MG63 (cell line): ENCODE data around the gene CCDC47. TPM values are rescaled to one million over a fixed set of nuclear protein-coding genes. Genes with fewer than 3 reads are reported as not detected.

Experiments
- DNase-seq: peaks from one replicate; pipeline ENCODE4 v3.0.0-alpha.2; 2020
- H3K27me3 ChIP-seq: fragments of 250-450 bp; sonication (Bioruptor Pico); 2 replicates; pipeline ENCODE4 v1.5.1; 2020; ENCODE audit warnings: mild to moderate bottlenecking, moderate library complexity
- H3K36me3 ChIP-seq: fragments of 250-450 bp; sonication (Bioruptor Pico); 2 replicates; pipeline ENCODE4 v1.5.1; 2020; ENCODE audit warnings: mild to moderate bottlenecking, moderate library complexity
- H3K4me3 ChIP-seq: fragments of 250-450 bp; sonication (Bioruptor Pico); 2 replicates; pipeline ENCODE4 v1.5.1; 2020; ENCODE audit warnings: mild to moderate bottlenecking, moderate library complexity
- H3K9me3 ChIP-seq: fragments of 250-450 bp; sonication (Bioruptor Pico); 2 replicates; pipeline ENCODE4 v1.5.1; 2020; ENCODE audit warnings: mild to moderate bottlenecking, moderate library complexity
- total RNA-seq: library from RNA; depleted of rRNA; stranded (reverse); fragments of >200 nt; shearing (Covaris generic); gene quantifications from 2 replicates; pipeline ENCODE4 v1.2.3, GENCODE V29; 2014; ENCODE audit warnings: low replicate concordance

Gene CCDC47
- total RNA-seq, 1 experiment from 2014 or later = 49.1 TPM

DNA sequence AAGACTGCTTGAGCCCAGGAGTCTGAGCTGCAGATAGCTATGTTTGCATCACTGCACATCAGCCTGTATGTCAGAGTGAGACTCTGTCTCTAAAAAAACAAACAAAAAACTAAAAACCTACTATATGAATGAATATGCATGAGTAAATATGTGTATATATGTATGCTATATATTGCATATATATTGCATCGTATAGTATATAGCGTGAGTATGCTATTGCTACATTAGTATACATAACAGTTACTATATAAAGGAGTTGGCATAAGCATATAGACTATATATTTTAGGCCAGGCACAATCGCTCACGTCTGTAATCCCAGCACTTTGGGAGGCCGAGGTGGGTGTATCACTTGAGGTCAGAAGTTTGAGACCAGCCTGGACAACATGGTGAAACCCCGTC lies 16.7 kb upstream of the CCDC47 start:
- H3K4me3 ChIP-seq = no peak overlapping the region
- no peaks in the 10 kb centered on the region for H3K9me3 ChIP-seq
- no peaks in the 10 kb centered on the region for H3K27me3 ChIP-seq
- H3K36me3 ChIP-seq = peaks cover 89% of the 10 kb centered on the region
- DNase-seq = no peak

GRCh38 chr17:63786971-63787711 lies 13.7 kb upstream of the CCDC47 start:
- Histone ChIP-seq H3K27me3 (no peaks in the 10 kb centered on the region), H3K4me3 (no peak overlapping the region), H3K9me3 (no peaks in the 10 kb centered on the region), H3K36me3 (peaks cover 93% of the 10 kb centered on the region)
- DNase-seq = no peak

DNA sequence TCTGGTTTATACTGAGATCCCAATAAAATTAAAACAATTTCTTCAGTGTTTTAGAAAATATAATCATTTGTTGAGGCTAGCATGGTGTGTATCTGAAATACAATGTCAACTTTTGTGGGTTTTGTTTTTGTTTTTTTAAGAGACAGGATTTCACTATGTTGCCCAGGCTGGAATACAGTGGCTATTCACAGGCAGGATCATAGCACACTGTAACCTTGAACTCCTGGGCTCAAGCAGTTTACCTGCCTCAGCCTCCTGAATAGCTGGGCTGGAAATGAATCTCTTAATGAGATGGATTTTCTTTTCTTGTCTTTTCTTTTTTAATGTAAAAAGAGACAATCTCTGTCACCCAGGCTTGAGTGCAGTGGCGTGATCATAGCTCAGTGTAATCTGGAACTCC lies 12.7 kb upstream of the CCDC47 start:
- Histone ChIP-seq H3K4me3 (no peak overlapping the region), H3K36me3 (peaks cover 93% of the 10 kb centered on the region), H3K9me3 (no peaks in the 10 kb centered on the region), H3K27me3 (no peaks in the 10 kb centered on the region)
- no peak for DNase-seq

DNA sequence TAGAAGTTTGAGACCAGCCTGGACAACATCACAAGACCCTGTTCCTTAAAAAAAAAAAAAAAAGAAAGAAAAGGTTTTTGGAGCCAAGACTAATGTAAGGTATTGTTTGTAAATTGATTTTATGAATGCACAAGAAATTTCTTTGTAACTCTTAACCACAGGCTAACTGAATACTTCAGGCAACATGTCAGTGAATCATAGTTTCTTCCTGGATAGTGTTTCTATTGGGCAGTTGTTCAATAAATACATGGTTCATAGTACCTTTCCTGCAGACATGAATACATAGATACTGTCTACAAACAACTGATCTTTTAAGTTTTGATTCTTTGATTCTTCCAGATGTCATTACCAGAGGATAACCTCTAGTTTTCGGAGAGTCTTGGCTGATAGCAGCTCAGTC lies 12.2 kb upstream of the CCDC47 start:
- H3K9me3 ChIP-seq = no peaks in the 10 kb centered on the region
- H3K27me3 ChIP-seq = no peaks in the 10 kb centered on the region
- peaks cover 93% of the 10 kb centered on the region for H3K36me3 ChIP-seq
- DNase-seq = no peak
- H3K4me3 ChIP-seq = no peak overlapping the region

DNA sequence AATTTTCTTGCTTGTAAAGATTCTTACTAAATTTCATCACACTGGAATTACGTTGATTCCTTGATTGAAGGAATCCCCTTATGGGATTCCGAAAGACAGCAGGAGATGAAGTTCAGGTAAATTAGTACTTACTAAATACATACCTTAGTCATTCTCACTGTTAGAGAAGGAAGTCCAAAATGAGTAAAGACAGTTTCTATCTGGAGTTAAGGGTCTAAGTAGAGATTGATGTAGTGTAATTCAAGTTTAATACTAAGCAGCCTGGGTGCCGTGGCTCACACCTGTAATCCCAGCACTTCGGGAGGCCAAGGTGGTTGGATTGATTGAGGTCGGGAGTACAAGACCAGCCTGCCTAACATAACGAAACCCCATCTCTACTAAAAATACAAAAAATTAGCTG lies 10.1 kb upstream of the CCDC47 start:
- peaks cover 94% of the 10 kb centered on the region for H3K36me3 ChIP-seq

DNA sequence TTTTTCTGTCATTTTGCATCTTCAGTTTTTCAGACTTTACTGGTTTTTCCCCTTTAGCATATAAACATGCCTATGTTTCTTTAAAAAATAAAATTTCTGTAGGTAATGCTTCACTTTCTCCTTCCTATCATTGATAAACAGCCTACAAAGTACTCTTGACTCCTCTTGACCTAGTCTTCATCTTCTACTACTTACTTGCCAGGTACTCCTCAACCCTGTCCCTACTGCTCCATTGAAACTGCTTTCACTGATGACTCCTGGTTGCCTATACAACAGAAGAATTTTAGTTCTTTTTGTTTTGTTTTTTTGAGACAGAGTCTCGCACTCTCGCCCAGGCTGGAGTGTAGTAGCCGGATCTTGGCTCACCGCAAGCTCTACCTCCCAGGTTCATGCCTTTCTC lies 7.5 kb upstream of the CCDC47 start:
- H3K27me3 ChIP-seq = no peaks in the 10 kb centered on the region
- no peak for DNase-seq
- H3K4me3 ChIP-seq = no peak overlapping the region
- H3K36me3 ChIP-seq = peaks cover 97% of the 10 kb centered on the region
- no peaks in the 10 kb centered on the region for H3K9me3 ChIP-seq

More for the DNA sequence above, 10.1 kb upstream of the CCDC47 start:
- no peaks in the 10 kb centered on the region for H3K27me3 ChIP-seq
- H3K9me3 ChIP-seq = no peaks in the 10 kb centered on the region
- DNase-seq = no peak
- no peak overlapping the region for H3K4me3 ChIP-seq

GRCh38 chr17:63780507-63780906 lies 7.1 kb upstream of the CCDC47 start:
- no peaks in the 10 kb centered on the region for H3K27me3 ChIP-seq
- H3K4me3 ChIP-seq = no peak overlapping the region
- no peak for DNase-seq
- H3K9me3 ChIP-seq = no peaks in the 10 kb centered on the region
- peaks cover 98% of the 10 kb centered on the region for H3K36me3 ChIP-seq

- DNase-seq = no peak
Observed at GRCh38 chr17:63775420-63775819, 2.0 kb upstream of the CCDC47 start.

DNA sequence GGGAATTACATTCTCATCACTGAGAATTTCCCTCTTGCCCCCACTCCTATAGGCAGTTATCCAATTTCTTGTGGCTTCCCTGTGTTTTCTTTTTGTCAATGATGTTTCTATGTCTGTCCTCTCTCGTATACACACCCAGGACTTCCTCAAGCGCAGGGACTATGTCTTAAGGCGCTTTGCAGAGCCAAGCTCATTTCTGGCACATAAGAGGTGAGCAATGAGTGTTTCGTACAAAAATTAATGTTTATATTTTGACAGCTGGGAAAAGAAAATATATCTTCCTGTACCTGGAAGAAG lies 1.5 kb upstream of the CCDC47 start:
- Histone ChIP-seq H3K27me3 (no peaks in the 10 kb centered on the region), H3K4me3 (peak overlapping the region; percentile 89), H3K36me3 (peaks cover 74% of the 10 kb centered on the region), H3K9me3 (no peaks in the 10 kb centered on the region)
- DNase-seq = no peak

More at GRCh38 chr17:63775420-63775819, 2.0 kb upstream of the CCDC47 start:
- peak overlapping the region; percentile 89 for H3K4me3 ChIP-seq
- H3K27me3 ChIP-seq = no peaks in the 10 kb centered on the region
- peaks cover 75% of the 10 kb centered on the region for H3K36me3 ChIP-seq
- no peaks in the 10 kb centered on the region for H3K9me3 ChIP-seq

GRCh38 chr17:63774141-63774968 lies 958 bp upstream of the CCDC47 start, which contains the start of gene DDX42:
DDX42 (plus strand) TSS chr17:63774170; CDS start chr17:63787050, 12,880 bp downstream.
- peaks cover 68% of the 10 kb centered on the region for H3K36me3 ChIP-seq
- peak; percentile 71 for DNase-seq

DNA sequence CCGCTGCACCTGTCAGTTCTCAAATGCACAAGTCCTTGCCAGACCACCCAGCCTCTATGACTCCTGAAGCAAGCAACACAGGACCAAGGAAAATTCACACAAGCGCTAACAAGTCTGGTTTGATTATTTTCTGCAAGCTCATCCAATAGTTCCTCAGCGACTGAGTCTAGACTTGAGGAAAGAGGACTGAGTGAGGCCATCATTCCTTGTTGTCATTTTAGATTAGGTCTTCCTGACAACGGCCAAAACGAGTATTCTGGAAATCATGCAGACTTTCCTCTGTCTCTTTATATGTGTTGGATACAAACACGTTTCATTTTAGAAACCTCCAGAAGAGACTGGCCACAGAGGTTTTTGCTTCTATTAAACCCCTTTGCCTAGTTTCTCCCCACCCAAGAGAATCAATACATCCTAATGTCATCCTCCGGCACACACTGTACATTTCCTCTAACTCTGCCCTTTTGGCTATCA lies 561 bp downstream of the CCDC47 start:
- Histone ChIP-seq H3K36me3 (peaks cover 66% of the 10 kb centered on the region), H3K9me3 (no peaks in the 10 kb centered on the region), H3K27me3 (no peaks in the 10 kb centered on the region), H3K4me3 (peak overlapping the region; percentile 89)
- DNase-seq = no peak

More at GRCh38 chr17:63774141-63774968, 958 bp upstream of the CCDC47 start, which contains the start of gene DDX42:
- Histone ChIP-seq H3K9me3 (no peaks in the 10 kb centered on the region), H3K4me3 (peak within 1 kb of the TSS; percentile 89), H3K27me3 (no peaks in the 10 kb centered on the region)

GRCh38 chr17:63768433-63768832 lies 5.0 kb downstream of the CCDC47 start:
- no peak for DNase-seq
- Histone ChIP-seq H3K9me3 (no peaks in the 10 kb centered on the region), H3K36me3 (peaks cover 77% of the 10 kb centered on the region)

DNA sequence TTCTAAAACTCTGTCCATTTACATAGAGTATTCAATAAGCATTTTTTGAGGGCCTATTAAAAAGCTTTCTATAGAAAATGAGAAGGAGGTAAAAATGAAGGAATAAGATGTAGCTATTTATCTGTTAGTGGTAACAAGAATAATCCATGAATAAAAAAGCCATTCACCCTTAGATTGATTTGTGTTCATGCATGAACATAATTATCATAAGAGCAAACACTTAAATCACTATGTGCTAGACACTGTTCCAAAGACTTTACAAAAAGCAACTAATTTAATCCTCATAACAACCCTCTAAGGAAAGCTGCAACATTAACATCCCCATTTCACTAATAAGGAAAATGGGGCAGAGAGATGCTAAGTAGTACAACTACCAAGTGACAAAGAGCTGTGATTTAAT lies 6.6 kb downstream of the CCDC47 start:
- DNase-seq = no peak
- H3K9me3 ChIP-seq = no peaks in the 10 kb centered on the region
- H3K27me3 ChIP-seq = no peaks in the 10 kb centered on the region
- H3K36me3 ChIP-seq = peaks cover 88% of the 10 kb centered on the region
- H3K4me3 ChIP-seq = no peak overlapping the region

More at GRCh38 chr17:63768433-63768832, 5.0 kb downstream of the CCDC47 start:
- no peaks in the 10 kb centered on the region for H3K27me3 ChIP-seq
- H3K4me3 ChIP-seq = no peak overlapping the region

GRCh38 chr17:63764716-63765115 lies 8.7 kb downstream of the CCDC47 start:
- no peaks in the 10 kb centered on the region for H3K9me3 ChIP-seq
- H3K27me3 ChIP-seq = no peaks in the 10 kb centered on the region
- H3K4me3 ChIP-seq = no peak overlapping the region
- peaks cover 88% of the 10 kb centered on the region for H3K36me3 ChIP-seq
- DNase-seq = no peak

- Histone ChIP-seq H3K4me3 (no peak overlapping the region), H3K9me3 (no peaks in the 10 kb centered on the region), H3K27me3 (no peaks in the 10 kb centered on the region), H3K36me3 (peaks cover 90% of the 10 kb centered on the region)
- no peak for DNase-seq
Observed at GRCh38 chr17:63762161-63763078, 11.0 kb downstream of the CCDC47 start.

DNA sequence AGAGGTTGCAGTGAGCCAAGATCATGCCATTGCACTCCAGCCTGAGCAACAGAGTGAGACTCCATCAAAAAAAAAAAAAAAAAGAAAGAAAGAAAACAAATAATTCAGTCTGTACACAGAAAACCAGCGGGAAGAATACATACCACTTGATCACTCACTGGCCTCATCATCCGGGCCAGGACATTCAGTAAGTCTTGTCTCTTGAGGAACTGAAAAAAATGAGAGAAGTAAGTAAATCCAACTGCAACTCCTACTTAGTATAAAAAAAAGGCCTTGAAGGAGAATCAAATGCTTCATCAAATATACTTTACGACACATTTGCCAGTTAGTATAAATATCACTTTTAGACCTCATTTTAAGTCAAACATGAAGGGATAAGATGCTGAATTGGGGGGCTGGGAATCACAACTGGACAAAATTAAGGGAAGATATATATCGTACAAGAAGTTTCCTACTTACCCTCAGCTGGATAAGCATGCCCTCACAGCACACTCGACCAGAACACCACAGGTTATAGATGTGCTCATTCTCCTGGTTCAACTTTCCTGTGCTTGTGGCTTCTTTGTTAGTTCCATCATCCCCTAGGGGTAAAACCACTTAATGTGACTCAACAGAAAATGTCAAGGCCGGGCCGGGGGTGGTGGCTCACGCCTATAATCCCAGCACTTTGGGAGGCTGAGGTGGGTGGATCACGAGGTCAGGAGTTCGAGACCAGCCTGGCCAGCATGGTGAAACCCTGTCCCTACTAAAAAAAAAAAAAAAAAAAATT lies 12.4 kb downstream of the CCDC47 start:
- Histone ChIP-seq H3K9me3 (no peaks in the 10 kb centered on the region), H3K36me3 (peaks cover 87% of the 10 kb centered on the region), H3K27me3 (no peaks in the 10 kb centered on the region), H3K4me3 (no peak overlapping the region)
- DNase-seq = no peak
